Keratinocyte (primary cell): ENCODE data around the gene PDE10A.

Source experiments
- EZH2 ChIP-seq: IDR thresholded peaks from one replicate; pipeline ENCODE4 v1.6.1; 2012; ENCODE audit warnings: inconsistent platforms, mild to moderate bottlenecking, low read length, moderate library complexity
- TF ChIP-seq, protein P1 (sequence below), 3 experiments: IDR thresholded peaks in 1 of 3; conservative IDR thresholded peaks in 1 of 3; optimal IDR thresholded peaks in 1 of 3; 2 replicates in 2 of 3; 3 replicates in 1 of 3; pipeline versions ENCODE3 to v1.5.1; 2011; ENCODE audit warnings: low read length in 3 of 3, mild to moderate bottlenecking in 3 of 3, moderate library complexity in 2 of 3, control low read depth in 1 of 3, inconsistent platforms in 1 of 3; ENCODE audit not compliant: insufficient read depth in 2 of 3; ENCODE audit errors: extremely low read depth in 1 of 3

DNA sequence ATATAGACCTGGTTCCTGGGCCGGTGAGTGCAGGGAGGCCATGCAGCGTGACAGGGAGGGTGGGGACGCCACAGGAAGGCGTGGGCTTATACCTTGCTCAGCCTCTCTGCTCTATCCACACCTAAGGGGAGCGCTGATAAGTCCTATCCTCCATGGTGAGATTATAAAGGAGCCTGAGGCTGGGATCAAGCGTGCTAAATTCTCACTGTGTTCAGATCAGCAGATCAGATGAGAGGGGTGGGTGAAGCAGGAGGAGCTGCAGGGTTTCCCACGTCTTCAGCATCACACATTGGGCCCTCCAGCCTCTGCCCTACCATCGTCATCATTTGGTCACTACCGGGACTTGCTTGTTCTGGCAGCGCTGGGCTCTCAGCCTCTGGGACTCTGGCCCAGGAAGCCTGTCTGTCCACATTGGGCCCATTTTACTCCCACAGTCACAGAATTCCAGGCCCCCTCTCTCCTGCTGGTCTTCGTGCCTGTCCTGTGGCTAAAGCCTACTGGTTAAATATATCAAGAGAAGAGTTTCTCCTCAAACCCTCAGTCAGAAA lies 29.1 kb upstream of the PDE10A start:
- TF ChIP-seq, protein P1, sequence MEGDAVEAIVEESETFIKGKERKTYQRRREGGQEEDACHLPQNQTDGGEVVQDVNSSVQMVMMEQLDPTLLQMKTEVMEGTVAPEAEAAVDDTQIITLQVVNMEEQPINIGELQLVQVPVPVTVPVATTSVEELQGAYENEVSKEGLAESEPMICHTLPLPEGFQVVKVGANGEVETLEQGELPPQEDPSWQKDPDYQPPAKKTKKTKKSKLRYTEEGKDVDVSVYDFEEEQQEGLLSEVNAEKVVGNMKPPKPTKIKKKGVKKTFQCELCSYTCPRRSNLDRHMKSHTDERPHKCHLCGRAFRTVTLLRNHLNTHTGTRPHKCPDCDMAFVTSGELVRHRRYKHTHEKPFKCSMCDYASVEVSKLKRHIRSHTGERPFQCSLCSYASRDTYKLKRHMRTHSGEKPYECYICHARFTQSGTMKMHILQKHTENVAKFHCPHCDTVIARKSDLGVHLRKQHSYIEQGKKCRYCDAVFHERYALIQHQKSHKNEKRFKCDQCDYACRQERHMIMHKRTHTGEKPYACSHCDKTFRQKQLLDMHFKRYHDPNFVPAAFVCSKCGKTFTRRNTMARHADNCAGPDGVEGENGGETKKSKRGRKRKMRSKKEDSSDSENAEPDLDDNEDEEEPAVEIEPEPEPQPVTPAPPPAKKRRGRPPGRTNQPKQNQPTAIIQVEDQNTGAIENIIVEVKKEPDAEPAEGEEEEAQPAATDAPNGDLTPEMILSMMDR (optimal IDR thresholded peaks at IDR 0.05 in 1 of 3, IDR thresholded peaks at IDR 0.05 in 1 of 3, conservative IDR thresholded peaks at IDR 0.05 in 1 of 3; ENCODE audit: extremely low read depth in 1 of 3, insufficient read depth in 2 of 3, low read length in 3 of 3) = no peak
- TF ChIP-seq EZH2 = no peak
